SK-N-SH (cell line): ENCODE measurements around the gene NKX2-3. TPM values are rescaled to one million over a fixed set of nuclear protein-coding genes. Genes with fewer than 3 reads are reported as not detected.

Experiments used
- CTCF ChIA-PET: fragments of 300-600, 350-600 bp; formaldehyde crosslinking; extraction: SDS; loops from one replicate; lab custom pipeline; 2021; lab: Yijun Ruan, JAX
- POLR2A ChIA-PET: fragments of 350-600 bp; sonication (Branson Sonifier 250); formaldehyde crosslinking; extraction: SDS; loops from one replicate; lab custom pipeline; 2020; ENCODE audit warnings: antibody characterized with exemption, inconsistent platforms; lab: Yijun Ruan, JAX
- DNase-seq: peaks from one replicate; pipeline ENCODE4 v3.0.0; 2012
- H2AFZ ChIP-seq: fragments of 200-600 bp; sonication (generic); 2 replicates; pipeline ENCODE4 v1.8.1; 2016; ENCODE audit warnings: antibody characterized with exemption, mild to moderate bottlenecking, low read depth
- H3F3A ChIP-seq: fragments of 200-600 bp; sonication (generic); replicated peaks from 2 replicates; pipeline ENCODE3; 2016; ENCODE audit warnings: antibody characterized with exemption, mild to moderate bottlenecking; ENCODE audit not compliant: insufficient read depth
- H3K27ac ChIP-seq, 2 experiments: fragments of 200-500 bp in 1 of 2; fragments of 200-600 bp in 1 of 2; sonication (Bioruptor generic) in 1 of 2; sonication (generic), shearing (Covaris generic) in 1 of 2; 2 replicates each; pipeline versions ENCODE4 v1.5.1 to v1.6.1; 2014 to 2016; ENCODE audit warnings: low read depth in 2 of 2, inconsistent platforms in 1 of 2, low read length in 1 of 2, mild to moderate bottlenecking in 1 of 2, mixed read lengths in 1 of 2
- H3K27me3 ChIP-seq: fragments of 200-600 bp; sonication (generic), shearing (Covaris generic); 2 replicates; pipeline ENCODE4 v1.6.1; 2016; ENCODE audit warnings: mixed run types; ENCODE audit not compliant: insufficient read depth
- H3K36me3 ChIP-seq, 2 experiments: fragments of 200-500 bp in 1 of 2; fragments of 200-600 bp in 1 of 2; sonication (Bioruptor generic) in 1 of 2; sonication (generic) in 1 of 2; replicated peaks in 1 of 2; 2 replicates each; pipeline versions ENCODE3 to v1.5.1; 2014 to 2016; ENCODE audit warnings: low read length in 1 of 2, mild to moderate bottlenecking in 1 of 2; ENCODE audit not compliant: insufficient read depth in 2 of 2, control insufficient read depth in 1 of 2
- H3K4me1 ChIP-seq, 2 experiments: fragments of 200-500 bp in 1 of 2; fragments of 200-600 bp in 1 of 2; sonication (Bioruptor generic) in 1 of 2; sonication (generic), shearing (Covaris generic) in 1 of 2; 2 replicates each; pipeline versions ENCODE4 v1.5.1 to v1.6.1; 2014 to 2016; ENCODE audit warnings: low read depth in 1 of 2, low read length in 1 of 2, mixed run types in 1 of 2; ENCODE audit not compliant: insufficient read depth in 2 of 2, control insufficient read depth in 1 of 2
- H3K4me2 ChIP-seq: fragments of 200-600 bp; sonication (generic), shearing (Covaris generic); 2 replicates; pipeline ENCODE4 v1.6.1; 2017; ENCODE audit warnings: mixed run types
- H3K4me3 ChIP-seq, 2 experiments: fragments of 200-500 bp in 1 of 2; fragments of 200-600 bp in 1 of 2; sonication (Bioruptor generic) in 1 of 2; sonication (generic), shearing (Covaris generic) in 1 of 2; 2 replicates each; pipeline versions ENCODE4 v1.5.1 to v1.8.1; 2014 to 2016; ENCODE audit warnings: low read depth in 2 of 2, inconsistent platforms in 1 of 2, low read length in 1 of 2, mild to moderate bottlenecking in 1 of 2, mixed read lengths in 1 of 2, moderate library complexity in 1 of 2
- H3K79me2 ChIP-seq: fragments of 200-600 bp; sonication (generic); 2 replicates; pipeline ENCODE4 v1.8.1; 2017; ENCODE audit warnings: mild to moderate bottlenecking; ENCODE audit not compliant: insufficient read depth
- H3K9ac ChIP-seq: fragments of 200-600 bp; sonication (generic); 2 replicates; pipeline ENCODE4 v1.6.1; 2017; ENCODE audit warnings: mixed run types
- H3K9me2 ChIP-seq: fragments of 200-600 bp; sonication (generic); 2 replicates; pipeline ENCODE4 v1.6.1; 2017; ENCODE audit warnings: mixed run types
- H3K9me3 ChIP-seq: fragments of 200-600 bp; sonication (generic); 2 replicates; pipeline ENCODE4 v1.6.1; 2017; ENCODE audit warnings: mixed run types, mild to moderate bottlenecking, moderate library complexity
- H4K20me1 ChIP-seq: fragments of 200-600 bp; sonication (generic); 2 replicates; pipeline ENCODE4 v1.6.1; 2017; ENCODE audit warnings: mild to moderate bottlenecking, mixed run types; ENCODE audit not compliant: insufficient read depth
- ELF1 ChIP-seq: IDR thresholded peaks from 2 replicates; pipeline ENCODE4 v1.4.0; 2012
- EP300 ChIP-seq, 2 experiments: IDR thresholded peaks; 2 replicates each; pipeline versions ENCODE4 v1.4.0 to v1.6.1; 2012; ENCODE audit warnings: borderline replicate concordance in 1 of 2, low read depth in 1 of 2, low read length in 1 of 2
- FOSL2 ChIP-seq: IDR thresholded peaks from 2 replicates; pipeline ENCODE4 v1.4.0; 2012; ENCODE audit warnings: low read depth, mild to moderate bottlenecking, moderate library complexity, borderline replicate concordance
- FOXJ3 ChIP-seq: sonication (generic); formaldehyde crosslinking; IDR thresholded peaks from 2 replicates; pipeline ENCODE4 v1.5.1; 2020; ENCODE audit warnings: mild to moderate bottlenecking, missing genetic modification reagents
- MEF2A ChIP-seq: IDR thresholded peaks from 2 replicates; pipeline ENCODE4 v1.4.0; 2012; ENCODE audit warnings: low read depth, borderline replicate concordance
- NFIC ChIP-seq: IDR thresholded peaks from 2 replicates; pipeline ENCODE4 v1.4.0; 2012; ENCODE audit warnings: borderline replicate concordance
- RFX5 ChIP-seq: IDR thresholded peaks from 2 replicates; pipeline ENCODE4 v1.6.1; 2012; ENCODE audit warnings: mild to moderate bottlenecking, improper control_type of control experiment, low read length
- RXRA ChIP-seq: IDR thresholded peaks from 2 replicates; pipeline ENCODE4 v1.4.0; 2012; ENCODE audit warnings: low read depth, mild to moderate bottlenecking, borderline replicate concordance
- SMC3 ChIP-seq: IDR thresholded peaks from 2 replicates; pipeline ENCODE4 v1.6.1; 2012; ENCODE audit warnings: low read depth, low read length, improper control_type of control experiment
- TCF12 ChIP-seq: IDR thresholded peaks from 2 replicates; pipeline ENCODE4 v1.4.0; 2012
- WGBS: methylation state at CpG from one replicate; pipeline ENCODE4 v1.1.6; 2017; ENCODE audit warnings: low lambda C conversion rate; 5-methylcytosine and 5-hydroxymethylcytosine counted together
- polyA plus RNA-seq, 3 experiments: library from polyadenylated mRNA; depleted of rRNA; stranded (reverse); fragments of >200 nt; gene quantifications; 2 replicates each; pipeline ENCODE4 v1.2.3, GENCODE V29; 2012
- TF ChIP-seq, protein P1 (sequence below): IDR thresholded peaks from 2 replicates; pipeline ENCODE4 v1.4.0; 2012; ENCODE audit warnings: low read depth, borderline replicate concordance
- TF ChIP-seq, protein P2 (sequence below): fragments of 200-600 bp; sonication (generic); IDR thresholded peaks from 2 replicates; pipeline ENCODE4 v1.6.1; 2017; ENCODE audit warnings: antibody characterized with exemption, mild to moderate bottlenecking, moderate library complexity
- TF ChIP-seq, protein P3 (sequence below): IDR thresholded peaks from 2 replicates; pipeline ENCODE4; 2012
- TF ChIP-seq, protein P4 (sequence below): fragments of 150-350 bp; IDR thresholded peaks from 2 replicates; pipeline ENCODE4 v1.6.1; 2016; ENCODE audit warnings: mild to moderate bottlenecking, low read depth, low read length

The NKX2-3 gene
- polyA plus RNA-seq, 1 of the 3 experiments (the other 2 are of a cell fraction): not detected

DNA sequence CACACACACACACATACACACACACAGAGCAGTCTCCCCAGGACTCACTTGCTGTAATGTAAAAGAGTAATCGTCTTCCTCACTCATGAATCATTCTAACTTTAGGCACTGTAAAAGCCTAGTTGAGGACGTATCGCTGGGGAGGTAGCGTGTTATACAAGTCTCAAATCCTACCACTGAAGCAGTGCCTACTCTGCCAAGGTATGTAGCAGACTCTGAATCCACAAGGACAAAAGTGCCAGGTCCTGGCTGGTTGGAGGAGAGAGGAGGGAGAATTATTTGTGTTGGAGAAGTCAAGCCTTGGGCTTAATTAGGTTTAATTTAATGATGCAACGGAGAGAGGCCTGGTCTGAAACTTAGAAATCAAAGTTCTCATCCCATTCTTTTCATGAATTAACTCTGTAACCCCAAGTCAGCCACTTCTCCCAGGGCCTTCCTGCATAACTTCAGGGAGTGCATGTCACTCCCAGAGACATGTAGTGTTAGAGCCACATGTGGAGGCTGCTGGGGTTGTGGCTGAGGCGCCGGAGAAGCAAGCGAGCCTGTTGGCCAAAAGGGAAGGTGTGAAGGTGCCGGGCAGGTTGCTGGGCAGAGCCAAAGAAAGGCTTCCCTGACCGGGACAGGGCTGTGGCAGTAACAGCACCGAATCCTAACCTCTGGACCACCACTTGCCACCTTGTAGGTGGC lies 36.7 kb downstream of the NKX2-3 start:
- Histone ChIP-seq H3K4me2 (no peak overlapping the region), H3K79me2 (no peaks in the 10 kb centered on the region), H3K9me2 (no peaks in the 10 kb centered on the region), H3K9me3 (no peaks in the 10 kb centered on the region), H3K27ac (no peak overlapping the region), H3K9ac (no peak overlapping the region), H3K4me1 (no peaks in the 10 kb centered on the region), H2AFZ (no peak overlapping the region), H4K20me1 (no peaks in the 10 kb centered on the region), H3F3A (no peaks in the 10 kb centered on the region), H3K36me3 (no peaks in the 10 kb centered on the region), H3K27me3 (peaks cover 53% of the 10 kb centered on the region), H3K4me3 (no peak overlapping the region)
- 38% methylated on average over 11 of the region's 11 CpGs for WGBS
- TF ChIP-seq FOSL2 (no peak), EP300 (IDR thresholded peaks at IDR 0.05; ENCODE audit: borderline replicate concordance in 1 of 2, low read depth in 1 of 2, low read length in 1 of 2) (no peak), ELF1 (no peak), FOXJ3 (CRISPR knock-in tag) (no peak), MEF2A (no peak), RFX5 (no peak), RXRA (no peak), NFIC (no peak), SMC3 (no peak), TCF12 (no peak)
- TF ChIP-seq, protein P1, sequence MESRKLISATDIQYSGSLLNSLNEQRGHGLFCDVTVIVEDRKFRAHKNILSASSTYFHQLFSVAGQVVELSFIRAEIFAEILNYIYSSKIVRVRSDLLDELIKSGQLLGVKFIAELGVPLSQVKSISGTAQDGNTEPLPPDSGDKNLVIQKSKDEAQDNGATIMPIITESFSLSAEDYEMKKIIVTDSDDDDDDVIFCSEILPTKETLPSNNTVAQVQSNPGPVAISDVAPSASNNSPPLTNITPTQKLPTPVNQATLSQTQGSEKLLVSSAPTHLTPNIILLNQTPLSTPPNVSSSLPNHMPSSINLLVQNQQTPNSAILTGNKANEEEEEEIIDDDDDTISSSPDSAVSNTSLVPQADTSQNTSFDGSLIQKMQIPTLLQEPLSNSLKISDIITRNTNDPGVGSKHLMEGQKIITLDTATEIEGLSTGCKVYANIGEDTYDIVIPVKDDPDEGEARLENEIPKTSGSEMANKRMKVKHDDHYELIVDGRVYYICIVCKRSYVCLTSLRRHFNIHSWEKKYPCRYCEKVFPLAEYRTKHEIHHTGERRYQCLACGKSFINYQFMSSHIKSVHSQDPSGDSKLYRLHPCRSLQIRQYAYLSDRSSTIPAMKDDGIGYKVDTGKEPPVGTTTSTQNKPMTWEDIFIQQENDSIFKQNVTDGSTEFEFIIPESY: no peak
- TF ChIP-seq, protein P2, sequence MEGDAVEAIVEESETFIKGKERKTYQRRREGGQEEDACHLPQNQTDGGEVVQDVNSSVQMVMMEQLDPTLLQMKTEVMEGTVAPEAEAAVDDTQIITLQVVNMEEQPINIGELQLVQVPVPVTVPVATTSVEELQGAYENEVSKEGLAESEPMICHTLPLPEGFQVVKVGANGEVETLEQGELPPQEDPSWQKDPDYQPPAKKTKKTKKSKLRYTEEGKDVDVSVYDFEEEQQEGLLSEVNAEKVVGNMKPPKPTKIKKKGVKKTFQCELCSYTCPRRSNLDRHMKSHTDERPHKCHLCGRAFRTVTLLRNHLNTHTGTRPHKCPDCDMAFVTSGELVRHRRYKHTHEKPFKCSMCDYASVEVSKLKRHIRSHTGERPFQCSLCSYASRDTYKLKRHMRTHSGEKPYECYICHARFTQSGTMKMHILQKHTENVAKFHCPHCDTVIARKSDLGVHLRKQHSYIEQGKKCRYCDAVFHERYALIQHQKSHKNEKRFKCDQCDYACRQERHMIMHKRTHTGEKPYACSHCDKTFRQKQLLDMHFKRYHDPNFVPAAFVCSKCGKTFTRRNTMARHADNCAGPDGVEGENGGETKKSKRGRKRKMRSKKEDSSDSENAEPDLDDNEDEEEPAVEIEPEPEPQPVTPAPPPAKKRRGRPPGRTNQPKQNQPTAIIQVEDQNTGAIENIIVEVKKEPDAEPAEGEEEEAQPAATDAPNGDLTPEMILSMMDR: no peak
- TF ChIP-seq, protein P3, sequence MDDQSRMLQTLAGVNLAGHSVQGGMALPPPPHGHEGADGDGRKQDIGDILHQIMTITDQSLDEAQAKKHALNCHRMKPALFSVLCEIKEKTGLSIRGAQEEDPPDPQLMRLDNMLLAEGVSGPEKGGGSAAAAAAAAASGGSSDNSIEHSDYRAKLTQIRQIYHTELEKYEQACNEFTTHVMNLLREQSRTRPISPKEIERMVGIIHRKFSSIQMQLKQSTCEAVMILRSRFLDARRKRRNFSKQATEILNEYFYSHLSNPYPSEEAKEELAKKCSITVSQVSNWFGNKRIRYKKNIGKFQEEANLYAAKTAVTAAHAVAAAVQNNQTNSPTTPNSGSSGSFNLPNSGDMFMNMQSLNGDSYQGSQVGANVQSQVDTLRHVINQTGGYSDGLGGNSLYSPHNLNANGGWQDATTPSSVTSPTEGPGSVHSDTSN: no peak
- TF ChIP-seq, protein P4, sequence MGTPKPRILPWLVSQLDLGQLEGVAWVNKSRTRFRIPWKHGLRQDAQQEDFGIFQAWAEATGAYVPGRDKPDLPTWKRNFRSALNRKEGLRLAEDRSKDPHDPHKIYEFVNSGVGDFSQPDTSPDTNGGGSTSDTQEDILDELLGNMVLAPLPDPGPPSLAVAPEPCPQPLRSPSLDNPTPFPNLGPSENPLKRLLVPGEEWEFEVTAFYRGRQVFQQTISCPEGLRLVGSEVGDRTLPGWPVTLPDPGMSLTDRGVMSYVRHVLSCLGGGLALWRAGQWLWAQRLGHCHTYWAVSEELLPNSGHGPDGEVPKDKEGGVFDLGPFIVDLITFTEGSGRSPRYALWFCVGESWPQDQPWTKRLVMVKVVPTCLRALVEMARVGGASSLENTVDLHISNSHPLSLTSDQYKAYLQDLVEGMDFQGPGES: no peak
- ChIA-PET POLR2A (no interaction called here), CTCF (no interaction called here)
- DNase-seq: no peak
